Measurements from ENCODE around the gene NR1H3.
"Not testable (repeated sequence)": the region's sequence is repeated elsewhere in the genome, so short reads cannot be mapped to it uniquely, and the experiment has no call there.

Gene NR1H3

GRCh38 chr11:47257517-47258316, at the start of gene NR1H3:
TSS of gene NR1H3 (plus strand) at chr11:47257996. CDS start at chr11:47259217, 1,221 bp downstream.
- DNase-seq = no peak

DNA sequence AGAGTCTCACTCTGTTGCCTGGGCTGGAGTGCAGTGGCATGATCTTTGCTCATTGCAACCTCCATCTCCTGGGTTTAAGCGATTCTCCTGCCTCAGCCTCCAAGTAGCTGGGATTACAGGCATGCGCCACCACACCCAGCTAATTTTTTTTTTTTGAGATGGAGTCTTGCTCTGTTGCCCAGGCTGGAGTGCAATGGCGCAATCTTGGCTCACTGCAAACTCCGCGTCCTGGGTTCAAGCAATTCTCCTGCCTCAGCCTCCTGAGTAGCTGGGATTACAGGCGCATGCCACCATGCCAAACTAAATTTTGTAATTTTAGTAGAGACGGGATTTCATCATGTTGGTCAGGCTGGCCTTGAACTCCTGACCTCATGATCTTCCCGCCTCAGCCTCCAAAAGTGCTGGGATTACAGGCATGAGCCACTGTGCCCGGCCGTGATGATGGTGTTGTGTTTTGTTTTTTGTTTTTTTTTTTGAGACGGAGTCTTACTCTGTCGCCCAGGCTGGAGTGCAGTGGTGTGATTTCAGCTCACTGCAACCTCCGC, 49.7 kb upstream of the NR1H3 start:
- not testable (repeated sequence) for DNase-seq

DNA sequence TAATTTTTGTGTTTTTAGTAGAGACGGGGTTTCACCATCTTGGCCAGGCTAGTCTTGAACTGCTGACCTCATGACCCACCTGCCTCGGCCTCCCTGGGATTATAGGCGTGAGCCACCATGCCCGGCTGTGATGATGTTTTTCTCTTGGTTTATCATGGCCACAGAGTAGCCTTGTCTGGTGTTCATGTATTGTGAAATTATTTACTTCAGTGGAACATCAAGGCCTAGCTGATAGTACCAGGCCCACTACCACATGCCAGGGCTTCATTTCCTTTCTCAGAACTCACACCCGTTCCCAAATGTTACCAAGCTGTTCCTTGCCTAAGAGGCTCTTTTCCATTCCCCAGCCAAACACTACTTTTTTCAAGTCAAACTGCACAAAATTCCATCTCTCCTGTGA, 49.2 kb upstream of the NR1H3 start:
- DNase-seq = no peak

- DNase-seq = no peak
These were observed 44.9 kb upstream of the NR1H3 start for GRCh38 chr11:47212938-47213337.

DNA sequence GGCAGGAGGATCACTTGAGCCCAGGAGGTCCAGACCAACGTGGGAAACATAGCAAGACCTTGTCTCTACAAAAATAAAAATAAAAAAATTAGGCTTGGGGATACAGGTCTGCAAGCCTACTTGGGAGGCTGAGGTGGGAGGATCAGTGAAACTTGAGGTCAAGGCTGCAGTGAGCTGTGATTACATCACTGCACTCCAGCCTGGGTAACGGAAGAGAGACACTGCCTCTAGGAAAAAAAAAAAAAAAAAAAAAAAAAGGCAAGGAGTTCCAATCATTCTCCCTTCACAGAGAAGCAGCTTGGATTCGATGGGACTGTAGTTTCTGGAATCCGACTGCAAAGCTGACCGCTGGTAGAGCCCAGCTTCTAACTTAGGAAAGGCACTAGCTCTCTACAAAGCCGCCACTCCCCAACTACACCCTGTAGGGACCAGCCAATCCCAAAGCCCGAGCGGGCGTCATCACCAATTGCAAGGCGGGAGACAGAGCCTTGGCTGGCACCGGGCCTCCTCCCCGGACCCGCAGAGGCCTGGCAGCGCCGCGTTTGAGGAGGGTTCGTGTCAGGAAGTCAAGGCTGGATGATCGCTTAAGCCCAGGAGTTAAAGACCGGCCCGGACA, 43.7 kb upstream of the NR1H3 start:
- peak; percentile 82 for DNase-seq

- no peak for DNase-seq
These were observed 42.4 kb upstream of the NR1H3 start for GRCh38 chr11:47215366-47215910.

GRCh38 chr11:47216121-47216798, 41.5 kb upstream of the NR1H3 start:
- DNase-seq = peak; percentile 56

DNA sequence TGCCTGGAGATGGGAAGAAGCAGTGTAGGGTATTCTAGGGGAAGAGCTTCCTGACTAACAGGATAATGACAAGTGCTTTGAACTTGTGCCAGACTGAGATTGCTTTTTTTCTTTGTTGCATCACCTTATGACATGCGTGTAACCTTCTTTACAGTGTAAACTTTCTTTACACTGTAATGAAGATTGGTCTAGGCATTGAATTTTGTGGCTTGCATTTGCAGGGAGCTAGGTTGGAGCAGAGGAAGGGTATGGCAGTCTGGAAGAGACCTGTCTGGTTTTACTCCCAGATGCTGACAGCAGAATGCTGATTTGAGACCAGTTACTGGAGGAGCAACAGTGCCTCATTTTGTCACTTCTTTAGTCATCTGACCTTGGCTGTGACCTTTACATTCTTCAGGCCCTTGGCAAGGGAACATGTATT, 37.4 kb upstream of the NR1H3 start:
- no peak for DNase-seq

DNA sequence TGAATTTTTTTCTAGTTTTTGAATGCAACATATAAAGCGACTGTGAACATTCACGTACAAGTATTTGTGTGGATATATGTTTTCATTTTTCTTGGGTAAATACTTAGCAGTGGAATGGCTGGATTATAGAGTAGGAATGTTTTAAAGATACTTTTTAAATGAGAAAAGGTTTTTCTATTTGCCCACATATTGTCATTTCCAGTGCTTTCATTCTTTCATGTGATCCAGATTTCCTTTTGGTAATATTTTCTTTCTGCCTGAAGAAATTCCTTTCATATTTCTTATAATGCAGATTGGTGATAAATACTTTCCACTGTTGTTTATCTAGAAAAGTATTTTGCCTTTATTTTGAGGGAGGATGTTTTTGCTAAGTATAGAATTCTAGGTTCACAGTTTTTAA, 35.1 kb upstream of the NR1H3 start:
- DNase-seq = no peak

GRCh38 chr11:47225552-47226400, 32.0 kb upstream of the NR1H3 start:
- no peak for DNase-seq

- DNase-seq = no peak
These were observed 28.6 kb upstream of the NR1H3 start for GRCh38 chr11:47229161-47229560.

DNA sequence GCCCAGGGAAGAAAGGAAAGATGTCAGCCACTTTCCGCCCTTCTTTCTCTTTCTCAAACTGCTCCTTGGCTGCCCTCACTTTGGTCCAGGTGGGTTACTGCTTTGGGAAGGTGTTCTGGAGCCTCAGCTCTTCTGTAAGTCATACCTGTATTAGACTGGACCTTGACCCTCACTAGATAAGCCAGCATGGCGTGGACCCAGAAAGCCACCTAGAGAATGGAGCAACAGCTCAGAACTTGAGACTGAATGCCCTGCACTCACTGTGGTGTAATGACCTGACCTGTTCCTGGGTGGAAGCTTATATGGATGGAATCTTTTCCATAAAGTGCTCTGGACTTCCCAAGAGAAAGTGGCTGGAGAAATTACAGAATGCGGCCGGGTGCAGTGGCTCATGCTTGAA, 24.7 kb upstream of the NR1H3 start:
- DNase-seq = no peak

GRCh38 chr11:47233989-47234668, 23.7 kb upstream of the NR1H3 start:
- no peak for DNase-seq

- DNase-seq = no peak
These were observed 23.1 kb upstream of the NR1H3 start for GRCh38 chr11:47234669-47235100.

DNA sequence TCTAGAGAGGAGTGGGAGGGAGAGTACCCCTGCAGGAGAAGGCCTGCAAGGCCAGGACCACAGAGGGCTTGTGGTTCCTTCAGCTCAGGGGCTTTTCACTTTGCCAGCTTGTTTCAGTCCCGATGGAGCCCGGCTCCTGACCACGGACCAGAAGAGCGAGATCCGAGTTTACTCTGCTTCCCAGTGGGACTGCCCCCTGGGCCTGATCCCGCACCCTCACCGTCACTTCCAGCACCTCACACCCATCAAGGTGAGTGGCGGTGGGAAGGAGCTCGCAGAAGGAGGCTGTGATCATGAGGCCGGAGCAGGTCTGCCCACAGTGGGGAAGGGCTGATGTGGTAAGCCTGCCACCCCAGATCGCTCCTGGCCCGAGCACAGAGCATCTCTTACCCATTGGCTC, 22.6 kb upstream of the NR1H3 start:
- no peak for DNase-seq

- no peak for DNase-seq
These were observed 21.3 kb upstream of the NR1H3 start for GRCh38 chr11:47236482-47236881.

DNA sequence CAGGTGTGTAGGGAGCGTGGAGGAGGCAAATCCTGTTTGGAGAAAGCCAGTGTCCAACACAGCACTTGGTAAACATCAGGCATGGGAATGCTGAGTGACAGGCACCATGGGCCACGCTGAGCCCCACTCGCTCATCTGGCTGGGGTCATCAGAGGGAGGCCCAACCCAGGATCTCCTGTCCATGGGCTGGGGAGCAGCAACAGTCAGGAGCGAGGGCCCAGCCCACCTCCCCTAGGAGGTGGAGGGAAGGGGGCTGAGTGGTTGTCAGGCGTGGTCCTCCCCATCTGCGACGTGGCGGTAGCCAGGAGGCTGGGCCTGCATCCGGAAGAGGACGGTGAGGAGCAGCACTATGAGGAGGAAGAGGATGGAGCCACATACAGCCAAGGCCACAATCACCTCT, 17.9 kb upstream of the NR1H3 start:
- no peak for DNase-seq

GRCh38 chr11:47241841-47242301, 15.9 kb upstream of the NR1H3 start:
- DNase-seq = no peak

GRCh38 chr11:47242596-47243192, 15.1 kb upstream of the NR1H3 start:
- DNase-seq = no peak

- DNase-seq = no peak
These were observed 14.3 kb upstream of the NR1H3 start for GRCh38 chr11:47243454-47243853.

Measured in activated CD4-positive, CD25-positive, alpha-beta regulatory T cell treated with anti-CD3 and anti-CD28 coated beads, Interleukin-2, amount 50 U/mL, for 72 hours (primary cell).